Gastrocnemius medialis (tissue), 4 donors: Measurements from ENCODE around the gene PRKCQ.

Experiments
- POLR2A ChIP-seq, 2 donors: fragments of 450-650 bp; IDR thresholded peaks; one replicate each; pipeline ENCODE4 v1.6.1; 2017; ENCODE audit warnings: antibody characterized with exemption in 2 of 2, mild to moderate bottlenecking in 2 of 2, moderate library complexity in 2 of 2
- TF ChIP-seq, protein P1 (sequence below), 5 experiments: fragments of 450-650 bp in 3 of 5; fragments of 200-600 bp in 2 of 5; sonication (generic) in 2 of 5; IDR thresholded peaks in 4 of 5; conservative IDR thresholded peaks in 1 of 5; 1 replicate in 4 of 5; 2 replicates in 1 of 5; pipeline ENCODE4 v1.5.1; 2016 to 2019; ENCODE audit warnings: antibody characterized with exemption in 5 of 5, mild to moderate bottlenecking in 3 of 5, moderate library complexity in 3 of 5

DNA sequence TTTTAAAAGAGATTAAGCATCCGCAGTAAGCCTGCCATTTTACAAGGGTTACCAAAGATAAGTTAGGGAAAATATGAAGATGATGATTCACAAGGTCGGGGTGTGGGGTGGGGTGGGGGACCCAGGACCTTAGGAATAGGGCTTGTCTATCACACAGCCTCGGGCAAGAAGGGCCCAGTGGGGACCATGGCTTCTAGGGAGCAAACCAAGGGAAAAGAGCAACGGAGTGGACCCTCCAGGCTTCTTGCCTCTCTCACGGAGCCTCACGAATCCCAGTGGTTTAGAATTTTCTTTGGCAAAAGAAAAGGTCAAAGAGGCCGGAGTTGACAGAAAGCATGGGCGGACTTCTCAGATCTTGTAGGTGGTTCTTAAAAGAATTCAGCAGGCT is 1.3 kb downstream of the PRKCQ start:
- TF ChIP-seq POLR2A (IDR thresholded peaks at IDR 0.05): no peak
- TF ChIP-seq, protein P1, sequence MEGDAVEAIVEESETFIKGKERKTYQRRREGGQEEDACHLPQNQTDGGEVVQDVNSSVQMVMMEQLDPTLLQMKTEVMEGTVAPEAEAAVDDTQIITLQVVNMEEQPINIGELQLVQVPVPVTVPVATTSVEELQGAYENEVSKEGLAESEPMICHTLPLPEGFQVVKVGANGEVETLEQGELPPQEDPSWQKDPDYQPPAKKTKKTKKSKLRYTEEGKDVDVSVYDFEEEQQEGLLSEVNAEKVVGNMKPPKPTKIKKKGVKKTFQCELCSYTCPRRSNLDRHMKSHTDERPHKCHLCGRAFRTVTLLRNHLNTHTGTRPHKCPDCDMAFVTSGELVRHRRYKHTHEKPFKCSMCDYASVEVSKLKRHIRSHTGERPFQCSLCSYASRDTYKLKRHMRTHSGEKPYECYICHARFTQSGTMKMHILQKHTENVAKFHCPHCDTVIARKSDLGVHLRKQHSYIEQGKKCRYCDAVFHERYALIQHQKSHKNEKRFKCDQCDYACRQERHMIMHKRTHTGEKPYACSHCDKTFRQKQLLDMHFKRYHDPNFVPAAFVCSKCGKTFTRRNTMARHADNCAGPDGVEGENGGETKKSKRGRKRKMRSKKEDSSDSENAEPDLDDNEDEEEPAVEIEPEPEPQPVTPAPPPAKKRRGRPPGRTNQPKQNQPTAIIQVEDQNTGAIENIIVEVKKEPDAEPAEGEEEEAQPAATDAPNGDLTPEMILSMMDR (IDR thresholded peaks at IDR 0.05 in 4 of 5, conservative IDR thresholded peaks at IDR 0.05 in 1 of 5): no peak
